ENCODE measurements around the gene FAM234B. TPM values are rescaled to one million over a fixed set of nuclear protein-coding genes. Genes with fewer than 3 reads are reported as not detected.
"Not testable (repeated sequence)": the region's sequence is repeated elsewhere in the genome, so short reads cannot be mapped to it uniquely, and the experiment has no call there.

FAM234B gene
- total RNA-seq, 1 donor from 2014 or later: 7.9 TPM

- DNase-seq (ENCODE audit: low spot score): no peak
These were observed 16.4 kb downstream of the FAM234B start for GRCh38 chr12:13060581-13060980.

- no peak for DNase-seq (ENCODE audit: low spot score)
These were observed 17.2 kb downstream of the FAM234B start for GRCh38 chr12:13061377-13061776.

GRCh38 chr12:13062669-13063068 is 18.5 kb downstream of the FAM234B start:
- DNase-seq (ENCODE audit: low spot score): no peak

- DNase-seq (ENCODE audit: low spot score): peak; percentile 85
These were observed 21.8 kb downstream of the FAM234B start for GRCh38 chr12:13066014-13066413.

GRCh38 chr12:13066459-13066858 is 22.3 kb downstream of the FAM234B start:
- DNase-seq (ENCODE audit: low spot score): no peak

- no peak for DNase-seq (ENCODE audit: low spot score)
These were observed 23.1 kb downstream of the FAM234B start for GRCh38 chr12:13067322-13067721.

GRCh38 chr12:13069380-13069779 is 25.2 kb downstream of the FAM234B start:
- DNase-seq (ENCODE audit: low spot score): no peak

GRCh38 chr12:13071305-13072280 is 27.4 kb downstream of the FAM234B start:
- peak; percentile 22 for DNase-seq (ENCODE audit: low spot score)

GRCh38 chr12:13073173-13073572 is 29.0 kb downstream of the FAM234B start:
- DNase-seq (ENCODE audit: low spot score): no peak

- DNase-seq (ENCODE audit: low spot score): no peak
These were observed 30.4 kb downstream of the FAM234B start for GRCh38 chr12:13074396-13075117.

- no peak for DNase-seq (ENCODE audit: low spot score)
These were observed 30.9 kb downstream of the FAM234B start for GRCh38 chr12:13075118-13075480.

- no peak for DNase-seq (ENCODE audit: low spot score)
These were observed 31.8 kb downstream of the FAM234B start for GRCh38 chr12:13075786-13076570.

GRCh38 chr12:13079440-13079906 is 35.3 kb downstream of the FAM234B start:
- no peak for DNase-seq (ENCODE audit: low spot score)

GRCh38 chr12:13080266-13080665 is 36.1 kb downstream of the FAM234B start:
- DNase-seq (ENCODE audit: low spot score): no peak

GRCh38 chr12:13082861-13083260 is 38.7 kb downstream of the FAM234B start:
- no peak for DNase-seq (ENCODE audit: low spot score)

- not testable (repeated sequence) for DNase-seq (ENCODE audit: low spot score)
These were observed 39.5 kb downstream of the FAM234B start for GRCh38 chr12:13083638-13084037.

- no peak for DNase-seq (ENCODE audit: low spot score)
These were observed 40.9 kb downstream of the FAM234B start for GRCh38 chr12:13084898-13085640.

GRCh38 chr12:13085968-13086686 is 41.9 kb downstream of the FAM234B start:
- DNase-seq (ENCODE audit: low spot score): peak; percentile 28

GRCh38 chr12:13087766-13088165 is 43.6 kb downstream of the FAM234B start:
- no peak for DNase-seq (ENCODE audit: low spot score)

GRCh38 chr12:13088496-13088895 is 44.3 kb downstream of the FAM234B start:
- DNase-seq (ENCODE audit: low spot score): no peak
